Measurements from ENCODE around the gene HERPUD2.
"Not testable (repeated sequence)": the region's sequence is repeated elsewhere in the genome, so short reads cannot be mapped to it uniquely, and the experiment has no call there.

HERPUD2 gene

GRCh38 chr7:35677582-35678356 lies 17.2 kb downstream of the HERPUD2 start:
- DNase-seq, result no peak

DNA sequence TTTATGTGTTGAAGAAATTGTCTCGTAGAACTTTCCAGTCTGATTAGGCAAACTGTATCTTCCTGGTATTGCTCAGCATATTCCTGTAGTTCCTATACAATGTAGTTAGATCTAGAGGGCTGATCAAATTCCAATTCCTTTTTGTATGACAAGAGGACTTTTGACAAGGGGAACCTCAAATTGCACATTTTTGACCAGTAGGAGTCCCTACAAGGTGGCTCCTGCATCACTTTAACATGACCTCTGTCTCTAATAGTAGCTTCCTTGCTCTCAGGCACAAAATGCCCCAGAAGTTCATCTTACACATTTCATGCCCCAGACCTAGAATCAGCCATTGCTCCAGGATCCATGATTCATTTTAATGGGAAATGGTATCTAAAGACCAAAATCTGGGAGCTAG lies 18.7 kb downstream of the HERPUD2 start:
- DNase-seq, result no peak

DNA sequence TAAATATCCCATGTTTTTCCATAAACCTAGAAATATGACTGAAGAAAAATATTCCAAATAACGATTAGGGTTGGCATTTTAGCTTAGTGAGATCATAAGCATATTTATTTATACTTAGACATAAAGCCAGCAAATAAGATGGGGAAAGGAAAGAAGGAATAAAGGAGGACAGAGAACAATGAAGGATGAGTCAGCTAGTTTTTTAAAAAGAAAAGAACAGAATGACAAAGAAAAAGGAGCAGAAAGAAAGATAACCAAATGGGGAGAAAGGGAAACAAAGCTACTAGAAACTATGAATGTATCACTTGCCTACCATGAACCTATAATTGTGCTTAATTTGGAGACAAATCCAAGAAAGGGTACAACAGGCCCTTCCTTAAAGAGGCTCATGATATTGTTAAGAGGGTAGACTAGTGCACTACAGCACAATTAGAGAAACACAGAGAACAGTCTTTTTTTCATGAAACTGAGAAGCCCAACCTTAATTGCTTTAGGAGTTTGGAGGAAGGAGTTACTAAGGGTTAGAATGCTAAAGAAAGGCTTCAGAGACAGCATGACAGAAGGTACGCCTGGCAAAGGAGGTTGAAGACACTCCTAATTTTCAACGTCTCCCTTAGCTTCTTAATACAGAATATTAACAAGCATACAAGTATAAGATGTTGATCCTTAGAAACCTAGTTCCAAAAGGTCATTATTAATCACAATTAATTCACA lies 23.9 kb downstream of the HERPUD2 start:
- no peak for DNase-seq

- DNase-seq, result not testable (repeated sequence)
Measured at GRCh38 chr7:35660411-35660810, 34.5 kb downstream of the HERPUD2 start.

GRCh38 chr7:35658606-35659201 lies 36.2 kb downstream of the HERPUD2 start:
- no peak for DNase-seq

- DNase-seq, result no peak
Measured at GRCh38 chr7:35657125-35657524, 37.8 kb downstream of the HERPUD2 start.

- DNase-seq, result not testable (repeated sequence)
Measured at GRCh38 chr7:35654558-35654957, 40.4 kb downstream of the HERPUD2 start.

- peak; percentile 13 to 23 for DNase-seq
Measured at GRCh38 chr7:35652124-35652523, 42.8 kb downstream of the HERPUD2 start.

GRCh38 chr7:35650751-35651150 lies 44.2 kb downstream of the HERPUD2 start:
- DNase-seq, result no peak

- DNase-seq, result no peak
Measured at GRCh38 chr7:35649711-35650110, 45.2 kb downstream of the HERPUD2 start.

DNA sequence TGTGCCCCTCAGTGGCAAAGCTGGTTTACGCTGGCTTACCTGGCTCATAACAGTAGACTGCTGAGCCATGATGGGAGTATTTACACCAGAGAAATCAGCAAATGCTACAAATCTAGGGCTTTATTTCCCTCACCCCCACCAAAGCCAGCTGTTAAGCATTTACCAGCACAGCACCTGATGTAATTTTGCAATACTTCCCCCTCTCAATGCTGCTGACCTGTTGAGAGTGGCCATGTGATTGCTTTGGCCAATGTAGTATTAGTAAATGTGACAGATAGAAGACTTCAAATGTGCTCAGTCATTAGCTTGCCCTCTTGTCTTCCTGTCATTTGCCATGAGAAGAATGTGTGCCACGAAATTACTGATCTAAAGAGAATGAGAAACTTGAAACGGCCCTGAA lies 46.6 kb downstream of the HERPUD2 start:
- DNase-seq, result no peak

GRCh38 chr7:35647171-35647574 lies 47.8 kb downstream of the HERPUD2 start:
- DNase-seq, result no peak

DNA sequence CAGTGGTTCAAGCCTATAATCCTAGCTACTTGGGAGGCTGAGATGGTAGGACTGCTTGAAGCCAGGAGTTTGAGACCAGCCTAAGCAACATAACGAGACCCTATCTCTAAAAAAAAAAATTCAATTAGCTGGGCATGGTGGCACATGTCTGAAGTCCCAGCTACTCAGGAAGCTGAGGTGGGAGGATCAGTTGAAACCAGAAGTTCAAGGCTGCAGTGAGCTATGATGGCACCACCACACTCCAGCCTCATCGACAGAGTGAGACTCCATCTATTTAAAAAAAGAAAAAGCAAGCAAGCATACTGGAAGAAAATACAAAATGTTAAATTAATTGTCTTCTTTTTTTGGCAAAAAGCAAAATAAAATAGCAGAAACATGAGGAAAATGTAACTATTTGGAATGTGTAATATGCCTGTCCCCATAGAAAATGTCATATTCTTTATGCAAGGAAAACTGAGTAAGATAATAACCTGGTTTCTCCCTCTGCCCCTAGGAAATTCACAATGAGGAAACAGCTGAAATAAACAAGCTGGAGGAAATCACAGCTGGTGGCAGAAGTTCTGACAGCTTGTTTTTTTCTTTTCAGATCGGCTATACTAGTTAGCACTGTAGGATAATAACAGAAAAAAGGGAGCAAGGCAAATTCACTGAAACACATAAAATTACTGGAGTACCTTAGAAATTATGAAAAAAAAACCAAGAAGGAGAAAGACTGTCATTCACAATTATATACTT lies 48.5 kb downstream of the HERPUD2 start:
- no peak for DNase-seq

- no peak for DNase-seq
Measured at GRCh38 chr7:35645691-35646090, 49.2 kb downstream of the HERPUD2 start.

DNA sequence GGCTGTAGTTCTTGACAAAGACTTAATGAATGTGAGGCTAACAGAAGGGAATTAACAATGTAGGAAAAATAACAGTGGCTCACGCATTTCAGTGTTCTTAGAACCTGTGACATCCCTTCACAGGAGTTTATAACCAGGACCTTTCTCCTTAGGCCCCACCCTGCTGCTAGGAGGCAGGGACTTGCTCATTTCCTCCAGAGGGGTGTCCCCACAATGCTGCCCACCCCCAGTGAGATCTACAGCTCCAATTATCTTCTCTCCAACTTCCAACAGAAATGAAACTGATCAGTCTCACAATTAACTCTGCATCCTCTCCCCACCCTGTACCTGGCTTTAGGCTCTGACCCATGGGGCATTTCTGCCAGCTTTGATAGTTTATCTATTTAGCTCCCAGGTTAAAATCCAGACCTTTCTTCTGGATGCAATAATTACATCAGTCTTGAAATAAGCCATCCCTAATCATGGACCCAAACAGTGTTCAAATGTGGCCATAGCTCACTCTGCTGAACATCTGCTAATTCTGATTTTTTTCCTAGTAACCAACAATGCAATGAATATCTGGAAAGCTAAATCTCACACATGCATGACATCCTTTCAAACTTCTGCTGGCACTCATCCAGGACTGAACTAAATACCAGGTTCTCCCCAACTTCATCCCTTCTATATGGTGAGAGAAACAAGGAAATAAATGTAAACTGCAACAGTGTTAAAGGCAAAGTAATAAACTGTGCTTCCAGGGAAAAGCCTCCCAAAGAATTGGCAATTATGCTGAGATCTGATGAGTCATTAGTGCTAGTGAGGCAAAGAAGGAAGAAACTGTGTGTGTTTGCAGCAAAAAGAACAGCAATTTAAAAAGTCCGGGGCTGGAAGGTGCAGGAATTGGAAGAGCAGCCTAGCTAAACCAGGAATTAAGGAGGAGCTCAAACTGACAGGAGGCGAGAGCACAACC lies 64.6 kb downstream of the HERPUD2 start:
- no peak for DNase-seq

- DNase-seq, result peak; percentile 21 to 37
Measured at GRCh38 chr7:35624299-35625186, 70.4 kb downstream of the HERPUD2 start.

GRCh38 chr7:35623381-35623780 lies 71.6 kb downstream of the HERPUD2 start:
- DNase-seq, result no peak

GRCh38 chr7:35619863-35620262 lies 75.1 kb downstream of the HERPUD2 start:
- DNase-seq, result no peak

DNA sequence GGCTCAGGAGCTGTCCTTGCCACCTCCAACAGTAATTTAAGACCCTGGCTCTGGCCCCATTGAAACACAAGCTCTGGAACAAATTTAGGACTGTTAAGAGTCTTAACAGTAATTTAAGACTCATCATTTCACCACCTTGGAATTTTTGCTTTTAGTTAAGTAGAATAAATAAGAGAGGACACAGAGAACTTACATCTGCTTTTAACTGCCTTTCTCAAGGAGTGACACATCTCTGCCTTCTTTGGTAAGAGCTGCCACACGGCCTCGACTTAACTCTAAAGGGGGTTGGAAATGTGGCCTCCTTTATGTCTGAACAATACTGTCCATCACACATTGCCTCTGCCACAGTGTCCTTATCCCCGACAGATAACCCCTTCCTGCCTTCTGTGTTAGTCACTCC lies 77.9 kb downstream of the HERPUD2 start:
- DNase-seq, result no peak

GRCh38 chr7:35613150-35613549 lies 81.8 kb downstream of the HERPUD2 start:
- DNase-seq, result no peak

GRCh38 chr7:35605760-35606159 lies 89.2 kb downstream of the HERPUD2 start:
- DNase-seq, result no peak

Data from activated CD4-positive, alpha-beta T cell treated with anti-CD3 and anti-CD28 coated beads, Interleukin-2, amount 50 U/mL, for 48 hours (primary cell).